NCI-H2081 (cell line): ENCODE results near the gene ALB.

Experiments
- DNase-seq, 2 experiments: peaks; one replicate each; lab custom pipeline; 2025; lab: John Stamatoyannopoulos, UW

ALB gene

DNA sequence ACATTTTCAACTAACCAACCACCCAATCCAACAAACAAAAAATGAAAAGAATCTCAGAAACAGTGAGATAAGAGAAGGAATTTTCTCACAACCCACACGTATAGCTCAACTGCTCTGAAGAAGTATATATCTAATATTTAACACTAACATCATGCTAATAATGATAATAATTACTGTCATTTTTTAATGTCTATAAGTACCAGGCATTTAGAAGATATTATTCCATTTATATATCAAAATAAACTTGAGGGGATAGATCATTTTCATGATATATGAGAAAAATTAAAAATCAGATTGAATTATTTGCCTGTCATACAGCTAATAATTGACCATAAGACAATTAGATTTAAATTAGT lies 27.7 kb downstream of the ALB start:
- no peak for DNase-seq

DNA sequence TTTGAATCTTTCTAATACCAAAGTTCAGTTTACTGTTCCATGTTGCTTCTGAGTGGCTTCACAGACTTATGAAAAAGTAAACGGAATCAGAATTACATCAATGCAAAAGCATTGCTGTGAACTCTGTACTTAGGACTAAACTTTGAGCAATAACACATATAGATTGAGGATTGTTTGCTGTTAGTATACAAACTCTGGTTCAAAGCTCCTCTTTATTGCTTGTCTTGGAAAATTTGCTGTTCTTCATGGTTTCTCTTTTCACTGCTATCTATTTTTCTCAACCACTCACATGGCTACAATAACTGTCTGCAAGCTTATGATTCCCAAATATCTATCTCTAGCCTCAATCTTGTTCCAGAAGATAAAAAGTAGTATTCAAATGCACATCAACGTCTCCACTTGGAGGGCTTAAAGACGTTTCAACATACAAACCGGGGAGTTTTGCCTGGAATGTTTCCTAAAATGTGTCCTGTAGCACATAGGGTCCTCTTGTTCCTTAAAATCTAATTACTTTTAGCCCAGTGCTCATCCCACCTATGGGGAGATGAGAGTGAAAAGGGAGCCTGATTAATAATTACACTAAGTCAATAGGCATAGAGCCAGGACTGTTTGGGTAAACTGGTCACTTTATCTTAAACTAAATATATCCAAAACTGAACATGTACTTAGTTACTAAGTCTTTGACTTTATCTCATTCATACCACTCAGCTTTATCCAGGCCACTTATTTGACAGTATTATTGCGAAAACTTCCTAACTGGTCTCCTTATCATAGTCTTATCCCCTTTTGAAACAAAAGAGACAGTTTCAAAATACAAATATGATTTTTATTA lies 28.3 kb downstream of the ALB start:
- no peak for DNase-seq

DNA sequence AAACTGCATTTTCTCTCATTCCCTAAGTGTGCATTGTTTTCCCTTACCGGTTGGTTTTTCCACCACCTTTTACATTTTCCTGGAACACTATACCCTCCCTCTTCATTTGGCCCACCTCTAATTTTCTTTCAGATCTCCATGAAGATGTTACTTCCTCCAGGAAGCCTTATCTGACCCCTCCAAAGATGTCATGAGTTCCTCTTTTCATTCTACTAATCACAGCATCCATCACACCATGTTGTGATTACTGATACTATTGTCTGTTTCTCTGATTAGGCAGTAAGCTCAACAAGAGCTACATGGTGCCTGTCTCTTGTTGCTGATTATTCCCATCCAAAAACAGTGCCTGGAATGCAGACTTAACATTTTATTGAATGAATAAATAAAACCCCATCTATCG lies 29.1 kb downstream of the ALB start:
- DNase-seq, result no peak

DNA sequence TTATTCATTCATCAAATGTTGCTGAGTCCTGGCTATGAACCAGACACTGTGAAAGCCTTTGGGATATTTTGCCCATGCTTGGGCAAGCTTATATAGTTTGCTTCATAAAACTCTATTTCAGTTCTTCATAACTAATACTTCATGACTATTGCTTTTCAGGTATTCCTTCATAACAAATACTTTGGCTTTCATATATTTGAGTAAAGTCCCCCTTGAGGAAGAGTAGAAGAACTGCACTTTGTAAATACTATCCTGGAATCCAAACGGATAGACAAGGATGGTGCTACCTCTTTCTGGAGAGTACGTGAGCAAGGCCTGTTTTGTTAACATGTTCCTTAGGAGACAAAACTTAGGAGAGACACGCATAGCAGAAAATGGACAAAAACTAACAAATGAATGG lies 30.2 kb downstream of the ALB start:
- no peak for DNase-seq

DNA sequence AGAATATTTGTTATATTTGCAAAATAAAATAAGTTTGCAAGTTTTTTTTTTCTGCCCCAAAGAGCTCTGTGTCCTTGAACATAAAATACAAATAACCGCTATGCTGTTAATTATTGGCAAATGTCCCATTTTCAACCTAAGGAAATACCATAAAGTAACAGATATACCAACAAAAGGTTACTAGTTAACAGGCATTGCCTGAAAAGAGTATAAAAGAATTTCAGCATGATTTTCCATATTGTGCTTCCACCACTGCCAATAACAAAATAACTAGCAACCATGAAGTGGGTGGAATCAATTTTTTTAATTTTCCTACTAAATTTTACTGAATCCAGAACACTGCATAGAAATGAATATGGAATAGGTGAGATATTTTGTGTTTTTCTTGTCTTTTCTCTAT lies 31.9 kb downstream of the ALB start, which contains the start of gene AFP:
Gene AFP, plus strand, starts transcription at position 238 of the 400 bp plus-strand sequence. Its CDS starts 42 bp downstream, at position 280.
- DNase-seq, result no peak

DNA sequence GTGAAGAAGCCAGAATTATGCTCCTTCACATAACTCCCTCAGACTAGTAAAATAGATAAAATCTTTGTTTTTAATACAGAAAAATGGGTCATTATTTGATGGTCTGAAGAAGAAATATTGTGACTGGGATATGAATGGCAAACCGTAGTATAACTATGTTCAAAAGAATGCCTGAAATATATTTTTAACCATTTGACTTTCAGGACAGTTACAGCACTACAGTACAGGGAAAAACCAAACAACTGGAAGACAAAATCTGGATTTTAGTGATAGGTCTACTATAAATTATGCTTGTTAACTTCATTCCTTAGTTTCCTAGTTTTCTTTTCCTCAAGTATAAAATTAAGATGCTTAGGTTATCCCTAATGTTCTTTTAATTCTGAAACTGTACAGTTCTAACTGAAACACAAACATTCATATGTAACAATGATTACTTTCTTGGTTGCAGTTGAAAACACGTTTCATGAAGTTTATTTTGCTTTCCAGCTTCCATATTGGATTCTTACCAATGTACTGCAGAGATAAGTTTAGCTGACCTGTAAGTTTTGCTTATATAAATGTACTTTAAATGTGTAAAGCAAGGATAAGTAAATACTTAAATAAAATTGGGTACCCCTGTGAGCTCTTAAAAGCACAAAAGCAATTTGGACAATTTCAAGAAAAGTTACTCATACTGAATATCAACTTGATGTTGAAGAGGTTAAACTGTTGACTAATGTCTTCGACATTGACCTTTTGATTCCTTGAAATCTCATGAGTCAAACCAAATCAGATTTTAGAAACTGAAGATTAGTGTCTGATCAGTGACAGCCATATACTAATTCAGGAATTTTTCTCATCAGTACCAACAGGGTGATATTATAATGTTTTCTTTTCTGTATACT lies 32.8 kb downstream of the ALB start:
- DNase-seq, result no peak

DNA sequence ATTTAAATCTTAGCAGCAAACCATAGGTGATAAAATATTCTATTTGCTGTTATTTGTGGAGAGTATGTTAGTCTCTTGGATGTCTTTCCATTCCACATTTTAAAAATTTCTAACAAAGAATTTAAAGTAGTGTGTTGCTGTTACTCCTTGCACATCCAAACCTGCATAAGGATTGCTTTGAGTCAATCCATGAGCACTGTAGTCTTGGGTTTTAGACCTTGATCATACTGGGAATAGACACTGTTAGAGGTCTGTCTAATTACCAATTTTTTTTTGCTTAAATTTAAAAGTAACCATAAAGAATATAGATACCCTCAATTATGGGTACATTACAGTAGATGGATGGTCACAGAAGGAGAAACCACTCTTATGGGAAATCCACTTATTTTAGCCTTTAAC lies 33.5 kb downstream of the ALB start:
- DNase-seq, result no peak

DNA sequence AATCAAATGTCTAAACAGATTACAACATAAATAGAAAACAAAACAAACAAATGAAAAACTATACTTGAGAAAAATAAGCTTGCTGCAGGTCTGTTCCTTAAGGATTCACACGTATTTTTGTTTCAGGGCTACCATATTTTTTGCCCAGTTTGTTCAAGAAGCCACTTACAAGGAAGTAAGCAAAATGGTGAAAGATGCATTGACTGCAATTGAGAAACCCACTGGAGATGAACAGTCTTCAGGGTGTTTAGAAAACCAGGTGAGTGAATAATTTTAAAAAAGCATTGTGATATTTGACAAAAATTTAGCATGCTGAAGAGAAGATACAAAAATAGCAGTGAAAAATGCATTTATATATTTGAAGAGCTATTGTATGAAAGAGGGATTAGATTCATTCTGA lies 34.0 kb downstream of the ALB start:
- DNase-seq, result no peak

DNA sequence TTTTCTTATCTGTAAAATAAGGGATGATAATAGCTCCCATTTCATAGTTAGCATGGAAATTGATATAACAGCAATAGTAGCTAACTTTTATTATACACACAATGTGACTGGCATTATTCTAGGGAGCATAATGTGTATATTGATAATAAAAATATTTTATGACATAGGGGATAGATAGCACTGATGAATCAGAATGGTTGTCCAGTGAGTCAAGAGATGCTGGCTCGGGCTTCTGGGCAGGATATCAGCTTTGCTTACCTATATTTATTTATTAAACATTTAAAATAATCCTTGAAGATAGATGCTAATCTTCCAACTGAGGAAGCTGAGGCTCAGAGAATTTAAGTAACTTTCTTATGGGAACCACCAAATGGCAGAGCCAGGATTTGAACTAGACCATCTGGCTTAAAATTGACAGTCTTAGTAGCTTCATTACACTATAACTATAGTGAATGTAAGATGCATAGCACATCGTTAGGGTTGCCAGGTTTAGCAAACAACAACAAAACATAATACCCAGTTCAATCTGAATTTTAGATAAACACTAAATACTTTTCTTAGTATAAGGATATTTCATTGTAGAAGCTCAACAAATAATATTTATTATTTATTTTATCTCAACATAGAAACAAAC lies 34.6 kb downstream of the ALB start:
- no peak for DNase-seq

DNA sequence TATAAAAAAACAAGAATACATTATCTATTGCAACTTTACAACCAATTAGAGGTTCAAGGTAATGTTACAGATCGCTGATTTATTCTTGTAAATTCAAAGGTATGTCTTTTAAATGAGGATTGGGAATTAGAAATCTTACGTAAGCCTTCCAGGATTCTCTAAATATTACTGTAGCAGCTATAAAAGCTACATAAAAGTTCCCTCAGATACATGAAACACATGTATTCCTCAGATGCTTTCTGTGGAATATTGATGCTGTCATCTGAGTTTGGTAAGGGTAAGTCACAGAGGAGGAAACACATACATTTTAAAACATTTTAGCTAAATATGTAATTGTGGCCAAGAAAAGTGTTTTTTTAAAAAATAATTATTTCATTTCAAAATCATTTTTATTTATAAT lies 35.4 kb downstream of the ALB start:
- no peak for DNase-seq

DNA sequence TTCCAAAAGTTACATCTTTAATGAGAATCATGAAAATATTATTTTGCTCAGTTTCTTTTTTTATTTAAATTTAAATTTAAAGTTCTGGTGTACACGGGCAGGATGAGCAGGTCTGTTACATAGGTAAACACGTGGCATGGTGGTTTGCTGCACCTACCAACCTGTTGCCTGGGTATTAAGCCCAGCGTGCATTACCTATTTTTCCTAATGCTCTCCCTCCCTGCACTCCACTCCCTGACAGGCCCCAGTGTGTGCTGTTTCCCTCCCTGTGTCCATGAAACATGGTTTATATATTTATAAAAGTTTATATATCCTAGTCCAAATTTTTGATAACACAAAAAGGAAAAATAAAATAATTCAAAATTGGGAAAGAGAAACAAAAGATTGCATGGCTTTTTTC lies 35.9 kb downstream of the ALB start:
- no peak for DNase-seq

DNA sequence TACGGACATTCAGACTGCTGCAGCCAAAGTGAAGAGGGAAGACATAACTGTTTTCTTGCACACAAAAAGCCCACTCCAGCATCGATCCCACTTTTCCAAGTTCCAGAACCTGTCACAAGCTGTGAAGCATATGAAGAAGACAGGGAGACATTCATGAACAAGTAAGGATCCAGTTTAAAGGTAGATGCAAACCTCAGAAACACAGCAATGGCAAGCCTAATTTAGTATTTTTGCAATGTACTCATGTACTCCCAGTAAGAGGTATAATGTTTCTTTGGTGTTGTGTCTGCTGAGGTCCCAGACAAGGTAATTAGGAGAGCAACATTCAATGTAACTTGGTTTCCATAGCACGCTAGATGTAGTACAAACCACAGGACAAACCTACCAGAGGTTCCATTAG lies 36.6 kb downstream of the ALB start:
- no peak for DNase-seq

DNA sequence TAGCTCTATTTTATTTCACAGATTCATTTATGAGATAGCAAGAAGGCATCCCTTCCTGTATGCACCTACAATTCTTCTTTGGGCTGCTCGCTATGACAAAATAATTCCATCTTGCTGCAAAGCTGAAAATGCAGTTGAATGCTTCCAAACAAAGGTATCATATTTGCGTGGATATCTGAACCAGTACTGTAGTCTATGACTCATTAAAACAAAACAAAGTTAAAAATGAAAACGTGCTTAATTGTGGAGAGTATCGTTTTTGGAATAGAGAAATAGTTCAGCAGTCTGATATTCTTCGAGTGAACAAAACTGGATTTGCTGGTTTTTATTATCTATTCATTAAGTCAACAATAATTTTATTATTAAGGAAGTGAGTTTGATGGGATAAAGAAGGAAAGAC lies 38.2 kb downstream of the ALB start:
- DNase-seq, result no peak

DNA sequence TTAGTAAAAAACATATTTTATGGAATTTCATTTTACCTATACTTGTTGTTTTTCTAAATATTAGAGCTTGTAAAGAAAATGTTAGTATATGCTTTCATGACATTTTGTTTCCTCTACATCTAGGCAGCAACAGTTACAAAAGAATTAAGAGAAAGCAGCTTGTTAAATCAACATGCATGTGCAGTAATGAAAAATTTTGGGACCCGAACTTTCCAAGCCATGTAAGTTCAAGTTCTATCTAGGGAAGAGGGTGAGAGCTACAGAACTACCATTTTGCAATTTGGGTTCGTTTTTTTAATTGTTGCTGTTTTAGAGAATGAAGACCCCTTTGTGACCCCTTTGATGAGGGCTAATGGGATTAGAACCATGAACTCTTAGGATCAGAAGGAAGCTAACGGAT lies 39.1 kb downstream of the ALB start:
- DNase-seq, result no peak

DNA sequence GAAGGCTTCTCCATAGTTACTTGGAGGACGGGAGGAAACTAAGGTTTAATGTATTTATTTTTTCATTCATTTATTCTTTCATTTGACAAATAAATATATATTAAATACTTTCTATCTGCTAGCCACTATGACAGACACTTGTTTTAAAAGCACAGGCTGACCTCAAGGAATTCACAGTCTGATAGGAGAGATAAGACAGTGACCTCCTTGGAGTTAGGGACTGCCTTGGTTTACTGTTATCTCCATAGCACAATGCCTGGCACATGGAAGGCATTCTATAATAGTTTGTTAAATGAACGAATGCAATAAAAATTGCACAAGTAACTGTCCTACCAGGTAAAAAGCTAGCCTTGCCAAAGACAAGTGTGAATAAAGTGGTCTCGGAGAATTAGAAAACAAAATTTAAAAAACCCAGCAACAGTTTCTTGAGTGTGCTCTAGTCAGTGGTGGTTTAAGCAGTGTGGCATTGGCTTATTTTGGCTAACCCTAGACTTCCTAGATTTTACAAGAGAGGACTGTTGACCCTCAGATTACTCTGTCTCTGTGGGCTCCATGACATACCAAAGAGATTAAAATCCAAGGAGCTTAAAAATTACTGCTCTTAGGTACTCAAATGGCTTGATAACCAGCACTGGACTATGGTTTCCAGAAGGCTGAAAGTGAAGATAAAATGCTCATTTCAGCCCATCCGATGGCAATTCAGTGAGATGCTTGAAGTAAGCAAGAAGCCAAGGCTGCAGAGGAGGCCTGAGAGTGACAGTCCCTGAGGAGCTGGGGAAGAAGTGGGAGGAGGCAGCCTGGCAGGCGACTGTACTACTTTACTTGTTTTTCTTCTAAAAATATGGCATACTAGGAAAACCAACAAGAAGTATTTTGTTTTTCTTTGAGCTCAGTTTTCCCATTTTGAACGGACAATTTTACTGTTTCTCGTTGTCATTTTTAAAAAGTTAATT lies 41.6 kb downstream of the ALB start:
- DNase-seq, result no peak

DNA sequence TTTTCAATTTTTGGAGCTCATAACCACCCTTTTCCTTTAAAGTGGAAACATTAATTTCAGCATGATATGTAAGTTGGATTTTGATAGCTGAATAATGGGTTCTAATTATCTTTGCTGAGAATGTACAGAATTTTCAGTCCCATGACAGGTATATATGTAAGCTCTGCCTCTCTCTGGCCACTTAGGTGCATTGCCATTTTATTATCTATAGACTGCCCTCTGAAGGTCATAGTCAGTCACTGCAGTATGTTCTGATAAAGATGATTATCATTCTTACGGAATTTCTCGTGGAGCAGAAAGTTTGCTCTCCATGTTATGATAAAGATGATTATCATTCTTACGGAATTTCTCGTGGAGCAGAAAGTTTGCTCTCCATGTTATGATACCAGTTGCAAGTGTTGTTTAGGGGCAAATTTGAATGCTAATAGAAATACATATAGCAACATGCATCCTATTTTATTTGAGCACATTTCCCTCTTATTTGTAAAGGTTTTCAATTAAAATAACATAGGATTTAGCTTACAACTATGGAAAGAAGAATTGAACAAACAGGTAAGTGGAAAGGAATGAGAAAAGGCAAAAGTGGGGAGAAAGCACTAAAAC lies 42.4 kb downstream of the ALB start:
- DNase-seq, result peak; percentile 12 to 57

DNA sequence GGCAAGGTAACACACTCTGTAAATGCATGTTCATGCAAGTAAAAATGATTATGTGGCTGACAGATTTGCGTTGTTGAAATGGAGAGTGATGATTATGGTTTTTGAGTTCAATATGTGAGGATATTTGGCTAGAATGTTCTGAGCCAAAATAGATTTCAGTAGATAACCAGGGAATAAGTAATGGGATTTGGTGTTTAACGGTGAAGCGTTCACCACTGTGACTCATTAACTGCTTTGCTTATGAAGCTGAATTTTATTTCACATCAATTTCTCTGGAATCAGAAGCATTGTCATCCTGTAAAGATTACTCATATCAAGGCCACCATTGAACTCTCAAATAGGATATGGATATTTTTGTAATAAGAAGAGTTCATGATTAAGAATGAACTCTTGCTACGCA lies 43.6 kb downstream of the ALB start:
- no peak for DNase-seq

DNA sequence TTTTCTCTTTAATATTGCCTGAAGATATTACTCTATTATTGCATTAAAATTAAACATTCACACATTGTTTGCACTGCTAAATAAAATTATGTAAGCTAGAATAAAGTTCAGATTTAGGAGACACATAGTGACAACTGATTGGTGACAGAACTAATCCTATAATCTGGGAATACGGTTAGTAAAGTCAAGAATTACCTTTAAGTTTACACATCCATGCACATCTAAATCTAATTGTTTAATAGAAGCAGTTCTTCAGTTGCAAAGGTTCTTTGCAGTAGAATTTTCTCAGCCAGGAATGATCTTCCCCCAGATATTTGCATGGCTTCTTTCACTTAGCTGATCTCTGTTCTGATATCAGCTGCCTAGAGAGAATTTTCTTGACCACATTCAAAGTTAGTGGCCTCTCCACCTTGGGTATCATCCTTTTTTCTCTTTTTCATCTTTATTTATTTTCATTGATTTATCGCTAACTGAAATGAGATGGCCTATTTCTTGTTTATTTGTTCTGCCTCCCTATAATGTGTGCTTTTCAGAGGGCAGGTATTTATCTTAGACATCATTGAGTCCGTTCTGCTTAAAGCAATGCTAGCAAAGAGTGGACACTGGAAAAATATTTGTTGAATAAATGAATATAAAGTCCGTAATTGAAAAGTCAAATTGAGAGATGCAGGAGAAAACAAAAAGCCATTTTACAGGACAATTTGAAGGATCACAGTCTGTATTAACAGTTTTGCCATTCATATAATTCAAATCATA lies 44.5 kb downstream of the ALB start:
- no peak for DNase-seq

DNA sequence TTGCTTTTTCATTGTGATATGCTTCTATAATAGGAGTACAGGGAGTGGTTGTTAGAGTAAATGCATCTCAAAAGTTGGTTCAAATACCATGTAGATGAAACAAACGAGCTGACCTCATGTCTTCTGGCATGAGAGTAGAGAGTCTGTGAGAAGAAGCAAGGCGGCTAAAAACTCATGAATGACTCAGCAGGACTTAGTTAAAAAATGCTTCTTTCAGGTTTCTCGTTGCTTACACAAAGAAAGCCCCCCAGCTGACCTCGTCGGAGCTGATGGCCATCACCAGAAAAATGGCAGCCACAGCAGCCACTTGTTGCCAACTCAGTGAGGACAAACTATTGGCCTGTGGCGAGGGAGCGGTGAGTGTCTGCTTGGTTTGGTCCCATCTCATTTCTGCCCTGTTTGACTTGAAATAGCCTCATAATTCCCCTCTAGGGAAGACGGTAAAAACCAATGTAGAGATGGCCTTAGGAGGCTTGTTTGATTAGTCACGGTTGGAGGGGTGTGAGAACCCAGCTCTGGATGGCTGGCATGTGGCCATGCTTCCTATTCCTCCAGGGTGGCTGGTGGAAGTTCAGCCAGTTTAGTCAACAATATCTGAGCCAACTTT lies 46.4 kb downstream of the ALB start:
- peak; percentile 62 to 89 for DNase-seq

DNA sequence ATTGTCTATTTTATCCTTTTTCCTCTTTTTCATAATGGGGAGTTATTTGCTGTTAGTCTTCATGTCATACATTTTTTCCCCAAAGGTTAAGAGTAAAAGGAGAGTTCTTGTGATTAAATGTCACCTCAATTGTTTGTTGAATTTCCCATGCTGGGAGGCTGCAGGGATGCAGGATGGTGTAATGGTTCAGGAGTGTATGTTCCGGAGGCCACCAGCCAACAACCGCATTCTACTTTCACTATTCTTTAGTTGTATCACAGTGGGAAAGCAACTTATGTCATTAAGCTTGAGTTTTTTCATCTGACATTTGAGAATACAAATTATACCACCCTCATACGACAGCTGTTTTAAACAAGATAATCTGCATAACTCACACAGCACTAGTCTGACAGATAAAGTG lies 47.3 kb downstream of the ALB start:
- peak; percentile 78 to 94 for DNase-seq
